Non-pigmented ciliary epithelial cell (primary cell): ENCODE measurements around the gene SPG7.
"Not testable (repeated sequence)": the region's sequence is repeated elsewhere in the genome, so short reads cannot be mapped to it uniquely, and the experiment has no call there.

Experiments used
- DNase-seq: peaks from one replicate; pipeline ENCODE4 v3.0.0-alpha.2; 2010; ENCODE audit warnings: low read depth

Gene SPG7

DNA sequence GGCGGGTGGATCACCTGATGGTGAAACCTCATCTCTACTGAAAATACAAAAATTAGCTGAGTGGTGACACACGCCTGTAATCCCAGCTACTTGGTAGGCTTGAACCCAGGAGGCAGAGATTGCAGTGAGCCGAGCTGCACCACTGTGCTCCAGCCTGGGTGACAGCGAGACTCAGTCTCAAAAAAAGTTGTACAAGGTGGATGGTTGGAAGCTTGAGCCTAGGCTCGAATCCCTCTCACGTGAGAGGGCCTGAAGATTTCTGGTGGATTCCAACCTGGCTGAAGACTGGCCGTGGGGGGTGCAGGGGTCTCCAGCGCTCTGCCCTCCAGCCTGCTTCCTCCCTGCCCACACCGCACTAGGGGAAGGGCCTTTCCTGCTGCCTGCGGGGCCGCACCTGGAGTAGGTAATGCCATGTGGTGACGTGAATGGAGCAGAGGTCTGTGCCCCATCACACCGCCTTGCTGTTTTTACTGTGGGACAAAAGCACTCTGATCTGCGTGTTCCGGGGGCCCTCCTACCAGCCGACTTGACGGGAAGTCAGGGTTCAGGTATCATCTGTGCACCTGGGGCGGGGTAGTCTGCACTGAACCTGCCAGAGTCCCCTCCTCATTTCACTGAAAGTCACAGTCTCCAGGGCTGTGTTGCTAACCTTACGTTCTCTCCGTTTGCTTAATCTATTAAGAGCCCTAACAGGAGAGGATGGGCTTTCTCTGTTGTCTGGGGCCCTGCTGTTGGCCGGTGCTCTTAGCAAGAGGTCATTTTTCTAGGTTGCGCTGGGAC is 56.5 kb downstream of the SPG7 start:
- no peak for DNase-seq

- no peak for DNase-seq
Measured at GRCh38 chr16:89565256-89565505, 57.0 kb downstream of the SPG7 start.

GRCh38 chr16:89565506-89566372 is 57.5 kb downstream of the SPG7 start:
- no peak for DNase-seq

DNA sequence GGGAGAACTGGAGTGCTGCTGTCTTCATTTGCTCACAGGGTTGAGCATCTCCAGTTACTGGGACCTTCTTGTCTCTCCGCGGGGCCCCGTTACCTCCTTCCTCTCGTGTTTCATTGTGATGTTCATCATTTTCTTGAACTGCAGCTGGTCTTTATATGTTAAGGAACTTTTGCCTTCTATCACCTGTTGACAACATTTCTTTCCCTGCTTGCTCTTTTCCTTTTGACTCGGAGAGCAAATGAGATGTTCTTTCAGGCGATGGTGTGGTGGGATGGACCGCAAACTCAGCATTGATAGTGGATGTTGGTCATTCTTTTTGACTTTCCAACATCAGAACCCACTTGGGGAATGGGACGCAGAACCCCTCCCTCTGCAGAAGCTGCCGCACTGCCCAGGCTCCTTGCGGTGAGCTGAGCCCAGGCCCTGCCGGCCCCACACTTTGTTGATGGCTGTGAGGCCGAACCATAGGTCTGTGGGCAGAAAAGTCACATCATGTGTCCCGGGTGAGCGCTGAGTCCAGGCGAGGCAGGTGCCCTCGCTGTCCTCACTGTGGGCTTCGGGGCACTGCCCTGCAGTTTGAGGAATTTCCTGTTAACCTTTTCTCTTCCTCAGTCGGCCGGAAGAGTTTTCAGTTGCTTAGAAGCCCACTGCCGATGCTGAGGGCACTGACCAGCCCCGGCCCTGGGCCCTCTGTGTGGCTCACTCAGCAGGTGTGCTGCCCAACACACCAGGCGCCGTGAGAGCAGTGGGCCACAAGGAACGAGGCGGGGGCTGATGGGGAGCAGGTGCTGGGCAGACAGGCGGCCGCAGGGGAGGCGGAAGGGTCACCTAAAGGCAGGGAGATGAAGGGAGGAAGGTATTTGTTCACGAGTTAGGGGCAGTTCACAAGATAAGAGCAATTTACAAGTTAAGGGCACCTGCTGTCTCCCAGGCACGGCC is 59.7 kb downstream of the SPG7 start:
- no peak for DNase-seq

DNA sequence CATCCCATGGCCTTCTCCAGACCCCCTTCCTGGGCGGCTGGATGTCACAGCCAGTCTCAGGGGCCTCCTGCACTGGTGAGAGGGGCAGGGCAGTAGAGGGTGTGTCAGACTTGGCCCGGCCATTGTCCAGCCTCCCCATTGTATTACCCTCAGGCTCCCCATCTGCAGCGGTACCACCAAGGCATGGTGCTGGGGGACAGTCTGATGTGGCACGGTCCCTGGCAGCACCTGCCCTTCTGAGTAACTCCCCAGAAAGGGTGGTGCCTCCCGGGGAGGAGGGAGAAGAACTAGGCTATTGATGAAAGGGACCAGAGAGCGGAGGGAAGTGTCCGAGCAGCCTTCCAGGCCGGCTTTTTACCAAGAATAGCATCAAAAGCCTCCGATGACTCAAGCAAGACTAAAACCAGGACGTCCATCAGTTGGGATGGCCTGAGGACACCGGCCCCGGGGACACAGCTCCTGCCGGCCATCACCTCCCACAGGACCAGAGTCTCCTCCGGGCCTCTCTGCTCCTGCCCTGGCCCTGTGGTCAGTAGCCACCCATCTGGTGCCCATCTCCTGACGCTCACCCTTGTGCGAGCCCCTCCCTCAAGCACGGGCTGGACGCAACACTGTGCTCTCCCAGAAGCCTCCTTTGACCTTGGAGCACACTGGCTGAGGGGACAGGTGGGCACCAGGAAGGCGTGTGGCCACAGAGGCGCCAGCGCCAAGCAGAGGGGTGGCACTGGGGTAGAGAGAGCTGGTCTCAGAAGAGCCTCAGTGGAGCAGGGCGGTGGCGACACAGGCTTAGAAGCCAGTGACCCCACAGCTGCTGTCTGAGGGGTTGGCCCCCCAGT is 61.5 kb downstream of the SPG7 start:
- DNase-seq: no peak

GRCh38 chr16:89570342-89570923 is 62.2 kb downstream of the SPG7 start:
- DNase-seq: no peak

DNA sequence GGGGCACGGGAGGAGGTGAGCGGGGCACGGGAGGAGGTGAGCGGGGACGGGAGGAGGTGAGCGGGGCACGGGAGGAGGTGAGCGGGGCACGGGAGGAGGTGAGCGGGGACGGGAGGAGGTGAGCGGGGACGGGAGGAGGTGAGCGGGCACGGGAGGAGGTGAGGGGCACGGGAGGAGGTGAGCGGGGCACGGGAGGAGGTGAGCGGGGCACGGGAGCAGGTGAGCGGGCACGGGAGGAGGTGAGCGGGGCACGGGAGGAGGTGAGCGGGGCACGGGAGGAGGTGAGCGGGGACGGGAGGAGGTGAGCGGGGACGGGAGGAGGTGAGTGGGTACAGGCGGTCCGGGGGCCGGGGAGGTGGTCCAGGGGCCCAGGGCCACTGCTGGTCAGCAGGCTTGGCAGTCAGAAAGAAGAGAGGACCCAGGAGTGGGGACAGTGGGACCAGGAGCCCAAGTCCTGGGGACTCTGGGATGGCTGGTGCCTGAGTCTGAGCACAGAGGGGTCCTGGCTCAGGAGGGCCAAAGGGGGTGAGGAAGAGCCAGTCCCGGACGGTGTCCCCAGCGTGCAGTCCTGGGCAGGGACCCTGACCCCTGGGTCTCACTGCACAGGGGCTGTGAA is 62.9 kb downstream of the SPG7 start:
- DNase-seq: not testable (repeated sequence)

DNA sequence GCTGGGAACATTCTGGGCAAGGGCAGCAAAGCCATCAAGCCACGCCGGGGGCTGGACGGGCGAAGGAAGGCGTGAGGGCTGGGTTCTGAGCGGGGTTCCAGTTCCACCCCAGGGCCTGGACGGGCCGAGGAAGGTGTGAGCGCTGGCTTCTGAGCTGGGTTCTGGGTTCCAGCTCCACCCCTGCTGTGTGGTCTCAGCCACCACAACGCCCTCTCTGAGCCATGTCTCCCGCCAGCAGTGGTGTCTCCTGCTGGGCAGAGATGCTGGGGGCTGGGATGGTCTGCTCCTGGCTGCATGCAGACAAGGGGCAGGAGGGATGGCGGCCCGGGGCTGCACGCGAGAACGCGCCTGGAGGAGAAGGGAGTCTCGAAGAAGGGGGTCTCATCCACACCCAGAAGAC is 63.4 kb downstream of the SPG7 start:
- DNase-seq: no peak

DNA sequence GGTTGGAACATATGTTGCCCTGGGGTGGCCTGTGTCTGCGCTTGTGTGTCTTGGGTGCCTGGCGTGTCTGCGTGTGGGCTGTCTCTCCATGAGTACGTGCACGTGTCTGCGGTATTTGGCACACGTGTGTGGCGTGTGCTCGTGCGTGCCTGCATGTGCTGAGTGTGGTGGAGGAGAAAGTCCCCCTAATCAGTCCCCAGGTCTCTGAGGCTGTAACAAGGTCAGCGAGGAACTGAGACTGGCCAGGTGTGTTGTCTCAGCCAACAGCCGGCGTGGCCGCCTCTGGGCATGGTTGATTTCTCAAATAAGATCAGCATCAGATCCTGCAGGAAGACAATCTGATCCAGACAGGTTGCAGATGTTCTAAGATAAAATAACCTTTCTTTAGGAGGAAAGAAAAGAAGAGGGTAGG is 63.9 kb downstream of the SPG7 start:
- DNase-seq: no peak

- no peak for DNase-seq
Measured at GRCh38 chr16:89572485-89573205, 64.4 kb downstream of the SPG7 start.

GRCh38 chr16:89573826-89574680 is 65.8 kb downstream of the SPG7 start:
- no peak for DNase-seq

DNA sequence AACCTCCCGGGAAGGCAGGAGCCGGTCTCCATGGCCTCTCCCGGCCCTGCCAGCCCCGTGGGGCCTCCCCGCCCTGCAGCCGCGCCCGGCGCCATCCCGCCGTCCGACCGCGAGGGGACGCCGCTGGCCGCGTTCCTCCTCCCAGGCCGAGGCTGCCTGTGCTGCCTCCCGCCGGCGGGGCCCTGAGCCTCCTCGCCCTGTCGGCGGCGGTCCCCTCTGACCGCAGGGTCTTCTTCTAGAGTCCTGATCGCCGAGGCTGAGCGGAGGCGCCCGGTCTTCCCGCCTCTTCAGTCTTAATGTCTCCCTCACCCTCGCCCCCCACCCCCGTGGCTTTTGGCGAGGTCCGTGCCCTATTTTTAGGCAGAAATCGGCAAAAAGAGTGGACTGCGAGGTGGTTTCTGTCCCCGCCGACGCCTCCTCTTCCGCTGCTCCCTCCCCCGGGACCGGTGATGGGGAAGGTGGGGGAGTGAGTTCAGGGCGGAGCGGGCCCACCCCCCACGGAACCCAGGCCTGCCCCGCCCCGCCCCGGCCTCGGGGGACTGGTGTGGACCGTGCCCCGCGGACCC is 66.6 kb downstream of the SPG7 start:
- no peak for DNase-seq

DNA sequence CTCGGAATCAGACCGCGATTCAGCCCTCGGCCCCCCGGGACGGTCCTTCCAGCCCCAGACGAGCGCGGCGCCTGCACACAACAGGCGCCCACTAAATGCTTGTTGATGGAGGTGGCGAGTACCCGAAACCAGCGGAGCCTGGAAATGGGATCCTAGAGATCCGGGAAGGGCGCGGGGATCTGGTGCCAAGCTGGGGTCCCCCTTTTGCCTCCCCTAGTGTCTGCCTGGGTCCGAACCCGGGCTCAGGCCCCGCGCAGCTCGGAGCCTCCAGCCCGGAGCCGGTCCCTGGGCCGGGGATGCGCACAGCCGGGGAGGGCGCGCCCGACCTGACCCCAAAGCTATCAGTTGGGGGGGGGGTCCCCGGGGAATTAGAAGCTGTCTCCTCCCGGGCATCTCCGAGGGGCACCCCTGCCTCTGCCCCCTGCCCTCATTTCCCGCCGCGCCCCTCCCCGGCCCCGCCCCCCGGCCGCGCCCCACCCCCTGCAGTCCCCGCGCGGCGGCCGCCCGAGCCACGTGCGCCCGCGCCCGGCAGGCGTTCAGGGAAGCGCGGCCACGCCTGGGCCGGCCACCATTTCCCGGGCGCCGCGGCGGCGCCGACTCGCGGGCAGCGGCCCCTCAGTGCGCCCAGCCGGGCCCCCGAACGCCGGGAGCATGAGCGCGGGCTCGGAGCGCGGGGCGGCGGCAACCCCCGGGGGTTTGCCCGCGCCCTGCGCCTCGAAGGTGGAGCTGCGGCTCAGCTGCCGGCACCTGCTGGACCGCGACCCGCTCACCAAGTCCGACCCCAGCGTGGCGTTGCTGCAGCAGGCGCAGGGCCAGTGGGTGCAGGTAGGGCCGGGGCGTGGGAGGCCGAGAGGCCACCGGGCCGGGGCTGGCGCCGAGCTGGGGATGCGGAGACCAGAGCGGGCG is 67.3 kb downstream of the SPG7 start, which contains the start of gene CPNE7:
TSS of gene CPNE7 (plus strand) at position 512 of the 906 bp plus-strand sequence. CDS start at position 652, 140 bp downstream.
- DNase-seq: no peak

DNA sequence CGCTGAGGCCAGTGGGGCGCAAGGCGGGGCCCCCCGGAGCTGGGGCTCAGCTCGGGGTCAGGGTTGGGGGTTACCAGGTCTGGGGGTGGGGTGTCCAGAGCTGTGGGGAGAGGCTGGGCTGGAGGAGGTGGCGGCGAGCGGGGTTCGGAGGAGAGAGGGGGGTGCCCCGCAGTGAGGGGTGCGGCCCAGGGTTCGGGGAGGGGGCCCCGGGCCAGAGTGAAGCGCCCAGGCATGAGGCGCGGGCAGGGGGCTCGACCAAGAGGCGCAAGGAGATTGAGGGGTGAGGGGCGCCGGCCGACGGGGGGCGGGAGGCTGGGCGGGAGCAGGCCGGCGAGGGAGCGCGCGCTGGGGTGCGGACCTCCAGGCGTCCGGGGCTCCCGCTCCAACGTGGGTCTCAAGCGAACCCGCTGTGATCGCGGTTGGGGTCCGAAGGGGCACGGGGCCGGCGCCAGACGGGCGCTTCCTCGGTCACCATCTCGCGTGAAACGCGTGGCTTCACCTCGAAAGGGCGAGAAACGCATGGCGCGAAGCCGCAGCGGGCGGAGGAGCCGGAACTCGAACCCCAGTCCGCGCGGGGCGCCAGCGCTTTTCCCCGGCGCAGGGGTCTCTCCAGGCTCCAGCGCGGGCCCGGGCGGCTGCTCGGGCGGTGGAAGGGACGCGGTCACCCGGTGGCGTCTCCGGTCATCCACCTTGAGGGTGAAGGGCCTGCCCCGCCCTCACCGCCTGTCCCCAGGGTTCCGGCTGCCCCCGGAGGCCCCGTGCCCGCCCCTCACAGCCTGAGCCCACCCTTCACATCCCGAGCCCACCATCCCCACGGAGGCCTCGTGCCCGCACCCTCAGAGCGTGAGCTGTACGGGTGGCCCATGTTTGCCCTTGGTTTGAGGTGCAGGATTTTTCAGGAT is 68.2 kb downstream of the SPG7 start:
- DNase-seq: no peak

- DNase-seq: no peak
Measured at GRCh38 chr16:89577055-89577759, 69.0 kb downstream of the SPG7 start.

DNA sequence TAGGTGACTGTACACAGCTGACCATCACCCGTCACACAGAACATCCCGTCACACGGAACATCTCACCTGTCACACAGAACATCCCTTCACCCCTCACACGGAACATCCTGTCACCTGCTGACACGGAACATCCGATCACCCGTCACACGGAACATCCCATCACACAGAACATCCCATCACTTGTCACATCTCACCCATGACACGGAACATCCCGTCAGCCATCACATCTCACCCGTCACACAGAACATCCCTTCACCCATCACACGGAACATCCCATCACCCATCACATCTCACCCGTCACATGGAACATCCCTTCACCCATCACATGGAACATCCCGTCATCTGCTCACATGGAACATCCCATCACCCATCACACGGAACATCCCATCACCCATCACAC is 71.1 kb downstream of the SPG7 start:
- DNase-seq: no peak
